Measurements from ENCODE around the gene TSKS. TPM values are rescaled to one million over a fixed set of nuclear protein-coding genes. Genes with fewer than 3 reads are reported as not detected.

Gene TSKS
- total RNA-seq, 1 experiment from 2014 or later: not detected

- H3K36me3 Mint-ChIP-seq (ENCODE audit: insufficient read depth, unreplicated experiment): no peaks in the 10 kb centered on the region
- DNase-seq: no peak
- CTCF ChIA-PET: interaction anchor here (0.6 kb wide), 1 partner anchor 31 kb away, joined by 5 read pairs; no protein-coding TSS in a partner anchor
- H3K9me3 Mint-ChIP-seq (ENCODE audit: low read depth, unreplicated experiment): no peaks in the 10 kb centered on the region
- H3K4me3 Mint-ChIP-seq (ENCODE audit: low read depth, unreplicated experiment): no peak overlapping the region
- intact Hi-C loops (cut with micrococcal nuclease; ENCODE audit: unreplicated experiment): no loop called here
- no peaks in the 10 kb centered on the region for H3K27me3 Mint-ChIP-seq (ENCODE audit: unreplicated experiment)
- no peaks in the 10 kb centered on the region for H3K4me1 Mint-ChIP-seq (ENCODE audit: low read depth, unreplicated experiment)
- TF ChIP-seq, protein P1, sequence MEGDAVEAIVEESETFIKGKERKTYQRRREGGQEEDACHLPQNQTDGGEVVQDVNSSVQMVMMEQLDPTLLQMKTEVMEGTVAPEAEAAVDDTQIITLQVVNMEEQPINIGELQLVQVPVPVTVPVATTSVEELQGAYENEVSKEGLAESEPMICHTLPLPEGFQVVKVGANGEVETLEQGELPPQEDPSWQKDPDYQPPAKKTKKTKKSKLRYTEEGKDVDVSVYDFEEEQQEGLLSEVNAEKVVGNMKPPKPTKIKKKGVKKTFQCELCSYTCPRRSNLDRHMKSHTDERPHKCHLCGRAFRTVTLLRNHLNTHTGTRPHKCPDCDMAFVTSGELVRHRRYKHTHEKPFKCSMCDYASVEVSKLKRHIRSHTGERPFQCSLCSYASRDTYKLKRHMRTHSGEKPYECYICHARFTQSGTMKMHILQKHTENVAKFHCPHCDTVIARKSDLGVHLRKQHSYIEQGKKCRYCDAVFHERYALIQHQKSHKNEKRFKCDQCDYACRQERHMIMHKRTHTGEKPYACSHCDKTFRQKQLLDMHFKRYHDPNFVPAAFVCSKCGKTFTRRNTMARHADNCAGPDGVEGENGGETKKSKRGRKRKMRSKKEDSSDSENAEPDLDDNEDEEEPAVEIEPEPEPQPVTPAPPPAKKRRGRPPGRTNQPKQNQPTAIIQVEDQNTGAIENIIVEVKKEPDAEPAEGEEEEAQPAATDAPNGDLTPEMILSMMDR (IDR thresholded peaks at IDR 0.05; ENCODE audit: unreplicated experiment): no peak
- no peak overlapping the region for H3K27ac Mint-ChIP-seq (ENCODE audit: unreplicated experiment)
- no TSS peak for BruUV-seq (replicated peaks)
Measured at GRCh38 chr19:49749055-49749716, 13.9 kb downstream of the TSKS start.

DNA sequence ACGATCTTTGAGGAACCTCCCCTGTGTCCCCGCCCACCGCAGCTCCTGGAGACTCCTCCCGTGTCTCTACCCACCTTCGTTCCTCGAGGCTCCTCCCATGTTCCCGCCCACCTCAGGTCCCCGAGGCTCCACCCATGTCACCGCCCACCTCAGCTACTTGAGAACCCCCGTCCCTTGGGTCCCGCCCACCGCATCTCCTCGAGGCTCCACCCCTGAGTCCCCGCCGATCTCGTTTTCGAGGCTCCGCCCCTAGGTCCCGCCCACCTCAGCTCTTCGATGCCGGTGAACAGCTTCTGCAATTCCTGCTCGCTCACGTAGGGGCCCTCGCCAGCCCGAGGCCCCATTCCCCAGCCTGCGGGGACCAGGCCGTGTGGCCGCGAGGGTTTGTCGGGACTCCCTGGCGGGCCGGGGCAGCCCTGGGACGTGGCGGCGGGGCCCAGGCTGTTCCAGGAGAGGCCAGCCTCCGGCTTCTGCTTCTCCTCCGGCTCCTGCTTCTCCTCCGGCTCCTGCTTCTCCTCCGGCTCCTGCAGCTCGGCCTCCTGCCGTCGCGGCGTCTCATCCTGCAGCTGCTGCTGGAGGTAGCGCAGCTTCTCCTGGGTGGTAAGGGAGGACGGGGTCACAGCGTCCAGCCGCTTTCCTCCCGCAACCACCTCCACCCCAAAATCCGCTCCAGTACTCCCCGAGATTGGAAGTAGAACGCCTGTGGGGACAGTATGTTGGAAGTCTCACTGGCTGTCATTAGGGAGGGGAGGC, 16.7 kb downstream of the TSKS start:
- no TSS peak for BruUV-seq (replicated peaks)
- Mint-ChIP-seq H3K36me3 (ENCODE audit: insufficient read depth, unreplicated experiment) (no peaks in the 10 kb centered on the region), H3K27ac (ENCODE audit: unreplicated experiment) (no peak overlapping the region), H3K9me3 (ENCODE audit: low read depth, unreplicated experiment) (no peaks in the 10 kb centered on the region), H3K4me3 (ENCODE audit: low read depth, unreplicated experiment) (no peak overlapping the region), H3K27me3 (ENCODE audit: unreplicated experiment) (no peaks in the 10 kb centered on the region), H3K4me1 (ENCODE audit: low read depth, unreplicated experiment) (no peaks in the 10 kb centered on the region)
- DNase-seq: no peak
- TF ChIP-seq, protein P1 (IDR thresholded peaks at IDR 0.05; ENCODE audit: unreplicated experiment): no peak
- intact Hi-C loops (cut with micrococcal nuclease; ENCODE audit: unreplicated experiment): no loop called here
- CTCF ChIA-PET: interaction anchor here (0.7 kb wide), 1 partner anchor 47 kb away, joined by 3 read pairs; no protein-coding TSS in a partner anchor

GRCh38 chr19:49744946-49745381, 18.1 kb downstream of the TSKS start:
- Mint-ChIP-seq H3K36me3 (ENCODE audit: insufficient read depth, unreplicated experiment) (no peaks in the 10 kb centered on the region), H3K4me3 (ENCODE audit: low read depth, unreplicated experiment) (no peak overlapping the region), H3K27ac (ENCODE audit: unreplicated experiment) (no peak overlapping the region), H3K9me3 (ENCODE audit: low read depth, unreplicated experiment) (no peaks in the 10 kb centered on the region), H3K4me1 (ENCODE audit: low read depth, unreplicated experiment) (no peaks in the 10 kb centered on the region), H3K27me3 (ENCODE audit: unreplicated experiment) (no peaks in the 10 kb centered on the region)
- DNase-seq: no peak
- TF ChIP-seq, protein P1 (IDR thresholded peaks at IDR 0.05; ENCODE audit: unreplicated experiment): no peak
- intact Hi-C loops (cut with micrococcal nuclease; ENCODE audit: unreplicated experiment): no loop called here
- CTCF ChIA-PET: no interaction called here
- no TSS peak for BruUV-seq (replicated peaks)

- Mint-ChIP-seq H3K4me3 (ENCODE audit: low read depth, unreplicated experiment) (no peak overlapping the region), H3K27me3 (ENCODE audit: unreplicated experiment) (peaks cover 3% of the 10 kb centered on the region), H3K9me3 (ENCODE audit: low read depth, unreplicated experiment) (no peaks in the 10 kb centered on the region), H3K27ac (ENCODE audit: unreplicated experiment) (no peak overlapping the region), H3K36me3 (ENCODE audit: insufficient read depth, unreplicated experiment) (no peaks in the 10 kb centered on the region), H3K4me1 (ENCODE audit: low read depth, unreplicated experiment) (no peaks in the 10 kb centered on the region)
- no TSS peak for BruUV-seq (replicated peaks)
- TF ChIP-seq, protein P1 (IDR thresholded peaks at IDR 0.05; ENCODE audit: unreplicated experiment): no peak
- intact Hi-C loops (cut with micrococcal nuclease; ENCODE audit: unreplicated experiment): no loop called here
- CTCF ChIA-PET: no interaction called here
- DNase-seq: no peak
Measured at GRCh38 chr19:49741210-49741844, 21.8 kb downstream of the TSKS start.

Measured in Calu3 (cell line).